AG09309 (cell line): Measurements from ENCODE around the gene HEBP2.

Experiments used
- DNase-seq: peaks from one replicate; pipeline ENCODE4 v3.0.0-alpha.2; 2010; ENCODE audit warnings: low read depth
- H3K4me3 ChIP-seq: 2 replicates; pipeline ENCODE4 v1.5.1; 2011; ENCODE audit warnings: mild to moderate bottlenecking, low read depth, low read length, moderate library complexity; ENCODE audit not compliant: control insufficient read depth
- TF ChIP-seq, protein P1 (sequence below): IDR thresholded peaks from 2 replicates; pipeline ENCODE4 v1.5.1; 2011; ENCODE audit warnings: mild to moderate bottlenecking, low read depth, low read length, inconsistent platforms; ENCODE audit not compliant: insufficient read depth, control insufficient read depth; ENCODE audit errors: missing control alignments

Gene HEBP2

DNA sequence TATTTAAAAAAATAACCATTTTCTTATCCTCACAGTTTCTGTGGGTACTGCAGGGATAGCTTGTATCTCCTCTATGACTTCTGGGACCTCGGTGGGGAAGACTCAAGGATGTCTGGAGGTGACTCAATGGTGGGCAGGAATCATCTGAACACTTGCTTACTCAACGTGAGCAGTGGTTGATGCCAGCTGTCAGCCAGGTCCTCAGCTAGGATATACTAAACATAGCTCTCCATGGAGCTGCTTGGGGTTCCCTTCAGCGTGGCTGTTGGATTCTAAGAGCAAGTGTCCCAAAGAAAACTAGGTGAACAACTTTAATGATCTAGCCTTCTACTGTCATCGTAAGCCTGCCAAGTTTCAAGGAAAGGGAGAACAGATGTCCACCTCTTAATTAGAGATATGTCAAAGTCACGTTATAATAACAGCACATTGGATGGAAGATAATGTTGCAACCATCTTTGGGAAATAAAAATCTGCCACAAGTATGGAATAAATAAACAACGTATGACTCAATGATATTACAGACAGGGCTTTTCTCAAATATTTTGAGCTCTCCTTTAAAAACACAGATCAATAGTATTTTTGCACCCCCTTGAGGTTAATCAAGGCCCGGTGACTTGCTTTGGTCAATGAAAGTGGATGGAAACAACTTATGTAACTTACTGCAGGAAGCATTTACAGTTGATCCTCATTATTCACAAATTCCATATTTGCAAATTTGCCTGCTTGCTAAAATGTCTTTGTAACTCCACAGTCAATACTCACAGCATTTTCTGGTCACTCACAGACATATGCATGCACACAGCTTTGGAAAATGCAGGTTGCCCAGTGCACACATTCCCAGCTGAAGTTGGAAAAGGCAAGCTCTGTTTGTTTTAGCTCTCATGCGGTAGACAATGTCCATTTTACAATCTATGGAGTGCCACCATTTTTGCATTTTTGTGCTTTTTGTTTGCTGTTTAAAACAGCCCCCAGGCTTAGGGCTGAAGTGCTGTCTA is 6.6 kb upstream of the HEBP2 start:
- TF ChIP-seq, protein P1, sequence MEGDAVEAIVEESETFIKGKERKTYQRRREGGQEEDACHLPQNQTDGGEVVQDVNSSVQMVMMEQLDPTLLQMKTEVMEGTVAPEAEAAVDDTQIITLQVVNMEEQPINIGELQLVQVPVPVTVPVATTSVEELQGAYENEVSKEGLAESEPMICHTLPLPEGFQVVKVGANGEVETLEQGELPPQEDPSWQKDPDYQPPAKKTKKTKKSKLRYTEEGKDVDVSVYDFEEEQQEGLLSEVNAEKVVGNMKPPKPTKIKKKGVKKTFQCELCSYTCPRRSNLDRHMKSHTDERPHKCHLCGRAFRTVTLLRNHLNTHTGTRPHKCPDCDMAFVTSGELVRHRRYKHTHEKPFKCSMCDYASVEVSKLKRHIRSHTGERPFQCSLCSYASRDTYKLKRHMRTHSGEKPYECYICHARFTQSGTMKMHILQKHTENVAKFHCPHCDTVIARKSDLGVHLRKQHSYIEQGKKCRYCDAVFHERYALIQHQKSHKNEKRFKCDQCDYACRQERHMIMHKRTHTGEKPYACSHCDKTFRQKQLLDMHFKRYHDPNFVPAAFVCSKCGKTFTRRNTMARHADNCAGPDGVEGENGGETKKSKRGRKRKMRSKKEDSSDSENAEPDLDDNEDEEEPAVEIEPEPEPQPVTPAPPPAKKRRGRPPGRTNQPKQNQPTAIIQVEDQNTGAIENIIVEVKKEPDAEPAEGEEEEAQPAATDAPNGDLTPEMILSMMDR, result no peak
- no peak overlapping the region for H3K4me3 ChIP-seq
- DNase-seq, result peak; percentile 23

DNA sequence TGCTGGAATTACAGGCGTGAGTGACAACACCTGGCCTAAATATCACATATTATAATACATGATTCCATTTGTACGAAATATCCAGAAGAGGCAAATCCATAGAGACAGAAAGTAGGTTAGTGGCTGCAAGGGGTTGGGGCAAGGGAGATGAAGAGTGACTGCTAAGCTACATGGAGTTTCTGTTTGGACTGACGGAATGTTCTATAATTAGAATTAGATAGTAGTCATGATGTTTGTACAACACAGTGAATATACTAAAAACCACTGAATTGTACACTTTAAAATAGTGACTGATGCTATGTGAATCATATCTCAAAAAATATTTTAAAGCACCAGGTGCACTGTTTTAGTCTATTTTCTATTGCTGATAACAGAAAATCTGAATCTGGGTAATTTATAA is 3.7 kb upstream of the HEBP2 start:
- TF ChIP-seq, protein P1, result no peak
- no peak for DNase-seq

DNA sequence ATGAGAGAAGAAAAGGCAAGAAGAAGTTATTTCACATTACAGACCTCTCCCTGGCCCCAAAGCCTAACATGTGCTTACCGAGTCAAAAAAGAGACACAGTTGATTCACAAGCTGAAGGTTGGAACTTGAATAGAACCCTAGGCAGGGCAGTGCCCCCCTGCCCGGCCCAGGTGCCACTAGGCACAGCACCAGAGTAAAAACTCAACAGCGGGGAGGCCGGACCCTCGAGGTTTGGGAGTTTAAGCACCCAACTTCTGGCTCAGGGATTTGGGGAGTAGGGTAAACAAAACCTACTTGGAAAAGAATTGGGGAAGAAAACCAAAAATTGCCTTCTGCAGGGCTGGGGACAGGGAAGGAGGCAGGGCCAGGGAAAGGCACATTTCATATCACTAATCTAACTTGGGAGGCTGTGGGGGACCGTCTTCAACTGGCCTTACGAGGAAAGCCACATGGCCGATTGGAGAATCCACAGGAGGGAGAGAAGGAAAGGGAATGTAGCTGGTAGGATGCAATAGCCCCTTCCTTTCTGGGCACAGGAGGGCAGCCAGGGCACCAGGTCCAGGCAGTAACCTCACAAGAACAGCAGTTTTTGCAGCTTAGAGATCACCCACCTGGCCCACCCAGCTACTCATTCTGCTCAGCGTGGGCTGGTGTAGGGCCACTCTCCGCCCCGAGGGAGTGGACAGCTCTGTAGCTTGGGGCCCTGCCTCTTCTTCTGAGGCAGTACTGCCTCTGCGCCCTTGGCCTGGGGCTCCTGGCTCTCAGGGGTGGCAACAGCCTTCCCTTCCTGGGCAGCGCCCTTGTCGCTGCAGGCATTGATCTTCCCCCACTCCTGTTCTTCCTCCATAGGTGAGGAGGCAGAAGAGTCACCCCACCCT is 1.8 kb upstream of the HEBP2 start:
- H3K4me3 ChIP-seq, result no peak overlapping the region
- TF ChIP-seq, protein P1, result no peak
- DNase-seq, result no peak

More for the DNA sequence above, 3.7 kb upstream of the HEBP2 start:
- no peak overlapping the region for H3K4me3 ChIP-seq

DNA sequence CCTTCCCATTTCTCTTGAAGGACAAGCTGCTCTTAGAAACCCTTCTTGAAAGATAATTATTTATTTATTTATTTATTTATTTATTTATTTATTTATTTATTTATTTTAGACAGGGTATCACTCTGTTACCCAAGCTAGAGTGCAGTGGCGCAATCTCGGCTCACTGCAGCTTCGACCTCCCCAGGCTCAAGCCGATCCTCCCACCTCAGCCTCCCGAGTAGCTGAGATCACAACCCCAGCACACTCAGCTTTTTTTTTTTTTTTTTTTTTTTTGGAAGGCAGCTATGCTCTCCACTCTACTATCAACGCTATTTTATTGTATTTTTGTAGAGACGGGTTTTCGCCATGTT is 1.2 kb upstream of the HEBP2 start:
- TF ChIP-seq, protein P1, result no peak
- DNase-seq, result no peak
- peak overlapping the region; percentile 75; the same call in 1 of the 2 replicates for H3K4me3 ChIP-seq

DNA sequence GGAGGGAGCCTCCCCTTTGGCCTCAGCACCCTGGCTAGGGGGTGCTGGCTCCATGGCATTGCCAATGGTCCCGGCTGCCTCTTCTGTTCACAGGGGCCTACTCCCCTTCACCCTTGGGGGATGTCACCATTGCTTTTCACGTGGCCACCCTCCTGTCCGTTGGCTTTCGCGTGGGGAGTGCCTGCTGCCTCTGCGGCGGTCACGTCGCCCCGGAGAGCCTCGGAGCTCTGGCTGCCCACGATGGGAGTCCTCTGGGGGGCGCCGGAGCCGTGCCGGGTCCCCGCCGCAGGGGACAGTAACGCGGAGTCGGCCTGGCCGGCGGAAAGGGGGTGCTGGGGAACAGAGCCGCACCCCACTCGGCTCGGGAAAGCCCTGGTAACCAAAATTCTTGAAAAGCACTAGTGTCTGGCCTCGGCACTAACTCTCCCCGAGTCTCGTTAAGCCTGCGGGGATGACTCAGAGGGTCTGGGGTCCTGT is 661 bp upstream of the HEBP2 start:
- peak overlapping the region; percentile 75 for H3K4me3 ChIP-seq
- no peak for DNase-seq
- TF ChIP-seq, protein P1, result peak; percentile 36

DNA sequence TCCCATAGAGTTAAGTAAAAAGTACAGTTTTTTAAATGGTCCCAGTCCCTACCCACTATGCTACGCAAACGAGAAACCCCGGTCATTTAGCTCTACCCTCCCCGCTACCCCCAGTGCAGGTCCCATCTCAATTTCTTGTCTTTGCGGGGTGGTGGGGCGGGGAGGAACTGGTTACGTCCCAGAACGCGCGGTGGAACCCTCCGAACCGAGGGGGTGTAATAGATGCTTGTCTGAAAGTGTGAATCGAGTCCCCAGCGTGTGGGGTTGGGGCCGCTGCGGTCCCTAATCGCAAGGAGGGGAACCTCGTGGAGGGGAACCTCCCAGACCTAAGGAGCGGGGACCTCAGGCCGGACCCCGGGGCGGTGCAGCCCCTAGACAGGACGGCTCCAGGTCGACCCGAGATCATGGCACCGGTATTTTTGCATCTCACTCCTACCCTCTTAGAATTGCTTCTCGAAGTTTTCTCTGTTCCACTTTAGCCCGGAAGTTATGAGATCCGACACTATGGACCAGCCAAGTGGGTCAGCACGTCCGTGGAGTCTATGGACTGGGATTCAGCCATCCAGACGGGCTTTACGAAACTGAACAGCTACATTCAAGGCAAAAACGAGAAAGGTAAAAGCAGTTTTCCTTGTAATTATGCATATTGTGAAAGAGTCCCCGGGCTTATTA is 779 bp downstream of the HEBP2 start:
- H3K4me3 ChIP-seq, result peak overlapping the region; percentile 75
- TF ChIP-seq, protein P1, result no peak
- no peak for DNase-seq
